BE2C (cell line): ENCODE measurements around the gene SIL1.
"Not testable (repeated sequence)": the region's sequence is repeated elsewhere in the genome, so short reads cannot be mapped to it uniquely, and the experiment has no call there.

Experiments
- DNase-seq: peaks from one replicate; pipeline ENCODE4 v3.0.0-alpha.2; 2020
- H3K27me3 ChIP-seq: fragments of 250-450 bp; sonication (Bioruptor Pico); 2 replicates; pipeline ENCODE4 v1.5.1; 2020; ENCODE audit warnings: mild to moderate bottlenecking
- H3K36me3 ChIP-seq: fragments of 250-450 bp; sonication (Bioruptor Pico); 2 replicates; pipeline ENCODE4 v1.5.1; 2020; ENCODE audit warnings: mild to moderate bottlenecking
- H3K4me1 ChIP-seq: fragments of 250-450 bp; sonication (Bioruptor Pico); 2 replicates; pipeline ENCODE4 v1.5.1; 2020
- H3K4me3 ChIP-seq: 2 replicates; pipeline ENCODE4 v1.5.1; 2011; ENCODE audit warnings: low read depth, low read length
- H3K9me3 ChIP-seq: fragments of 250-450 bp; sonication (Bioruptor Pico); 2 replicates; pipeline ENCODE4 v1.5.1; 2020
- TF ChIP-seq, protein P1 (sequence below): IDR thresholded peaks from 2 replicates; pipeline ENCODE4 v1.5.1; 2012; ENCODE audit warnings: mild to moderate bottlenecking, low read depth, low read length

Gene SIL1

DNA sequence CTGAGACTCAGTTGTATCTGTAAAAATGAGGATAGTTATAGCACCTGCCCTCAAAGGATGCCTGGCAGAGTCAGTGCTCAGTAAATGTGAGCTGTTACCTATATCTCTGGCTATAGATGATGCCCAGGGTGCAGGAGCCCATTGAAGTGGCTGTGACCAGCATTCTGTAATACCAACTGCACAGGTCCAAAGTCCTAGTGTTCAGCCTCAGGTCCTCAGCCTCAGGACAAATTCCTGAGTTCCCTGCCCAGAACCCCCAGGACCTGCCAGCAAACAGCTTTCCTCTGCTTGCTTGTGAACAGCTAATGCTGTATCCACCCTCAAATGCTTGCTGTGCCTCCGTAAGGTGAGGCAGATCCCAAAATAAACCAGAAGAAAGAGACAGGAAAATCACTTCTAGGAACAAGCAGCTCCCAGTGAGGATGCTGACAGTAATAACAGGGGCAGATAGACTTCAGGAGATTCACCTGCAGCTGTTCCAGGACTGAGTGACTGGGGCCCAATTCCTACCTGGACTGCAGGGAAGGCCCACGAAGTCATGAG, 80.8 kb downstream of the SIL1 start:
- TF ChIP-seq, protein P1, sequence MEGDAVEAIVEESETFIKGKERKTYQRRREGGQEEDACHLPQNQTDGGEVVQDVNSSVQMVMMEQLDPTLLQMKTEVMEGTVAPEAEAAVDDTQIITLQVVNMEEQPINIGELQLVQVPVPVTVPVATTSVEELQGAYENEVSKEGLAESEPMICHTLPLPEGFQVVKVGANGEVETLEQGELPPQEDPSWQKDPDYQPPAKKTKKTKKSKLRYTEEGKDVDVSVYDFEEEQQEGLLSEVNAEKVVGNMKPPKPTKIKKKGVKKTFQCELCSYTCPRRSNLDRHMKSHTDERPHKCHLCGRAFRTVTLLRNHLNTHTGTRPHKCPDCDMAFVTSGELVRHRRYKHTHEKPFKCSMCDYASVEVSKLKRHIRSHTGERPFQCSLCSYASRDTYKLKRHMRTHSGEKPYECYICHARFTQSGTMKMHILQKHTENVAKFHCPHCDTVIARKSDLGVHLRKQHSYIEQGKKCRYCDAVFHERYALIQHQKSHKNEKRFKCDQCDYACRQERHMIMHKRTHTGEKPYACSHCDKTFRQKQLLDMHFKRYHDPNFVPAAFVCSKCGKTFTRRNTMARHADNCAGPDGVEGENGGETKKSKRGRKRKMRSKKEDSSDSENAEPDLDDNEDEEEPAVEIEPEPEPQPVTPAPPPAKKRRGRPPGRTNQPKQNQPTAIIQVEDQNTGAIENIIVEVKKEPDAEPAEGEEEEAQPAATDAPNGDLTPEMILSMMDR, result no peak
- peaks cover 13% of the 10 kb centered on the region; the same call in 1 of the 2 replicates for H3K36me3 ChIP-seq

DNA sequence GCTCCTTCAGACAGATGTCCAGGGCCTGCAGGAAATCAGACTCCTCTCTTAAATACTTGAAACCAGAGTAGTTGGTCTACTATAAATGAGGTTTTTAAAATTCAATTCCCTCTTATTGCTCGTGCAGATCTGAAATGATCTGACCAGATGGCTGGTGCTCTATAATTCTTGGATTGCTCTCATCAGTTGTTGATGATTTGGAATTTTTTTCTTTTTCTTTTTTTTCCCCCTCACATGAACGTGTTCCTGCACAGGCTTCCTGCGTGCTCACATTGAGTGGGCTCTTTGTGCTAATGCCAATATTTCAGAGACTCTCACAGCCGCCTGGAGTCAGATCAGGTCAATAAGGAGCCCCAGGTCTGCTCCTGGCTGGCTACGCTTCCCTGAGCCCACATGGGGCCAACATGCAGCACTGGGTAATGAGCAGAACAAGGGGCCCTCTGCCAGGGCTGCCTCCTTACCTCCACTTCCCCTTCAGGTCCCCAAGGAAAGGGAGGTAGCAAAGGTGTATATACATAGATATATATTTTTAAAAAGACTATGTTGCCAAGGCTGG, 82.0 kb downstream of the SIL1 start:
- no peaks in the 10 kb centered on the region for H3K9me3 ChIP-seq
- no peak overlapping the region for H3K4me3 ChIP-seq
- no peaks in the 10 kb centered on the region for H3K4me1 ChIP-seq
- H3K36me3 ChIP-seq, result peaks cover 13% of the 10 kb centered on the region; the same call in 1 of the 2 replicates
- TF ChIP-seq, protein P1, result no peak
- no peak for DNase-seq
- H3K27me3 ChIP-seq, result no peaks in the 10 kb centered on the region

More for the DNA sequence above, 80.8 kb downstream of the SIL1 start:
- Histone ChIP-seq H3K9me3 (no peaks in the 10 kb centered on the region), H3K4me1 (no peaks in the 10 kb centered on the region), H3K27me3 (no peaks in the 10 kb centered on the region), H3K4me3 (no peak overlapping the region)
- no peak for DNase-seq

DNA sequence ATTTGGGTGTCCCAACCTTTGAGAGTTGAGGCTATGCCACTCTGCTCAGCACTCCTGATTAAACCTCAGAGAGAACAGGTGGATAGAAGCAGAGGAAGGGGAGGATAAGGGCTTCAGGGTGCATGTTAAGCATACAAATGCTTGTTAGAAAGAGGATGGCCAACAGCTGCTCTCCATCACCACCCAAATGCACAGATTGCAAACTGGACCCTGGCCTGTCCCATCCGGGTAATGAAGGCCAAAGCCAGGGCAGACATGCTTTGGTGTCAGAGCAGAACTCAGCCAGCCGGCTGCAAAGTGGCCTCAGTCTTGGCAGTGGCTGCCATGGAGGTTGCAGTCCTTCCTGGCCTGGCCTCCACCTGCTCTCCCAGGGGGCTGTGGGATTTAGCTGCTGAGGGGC, 84.3 kb downstream of the SIL1 start:
- Histone ChIP-seq H3K4me3 (no peak overlapping the region), H3K36me3 (no peaks in the 10 kb centered on the region; the same call in 1 of the 2 replicates), H3K27me3 (no peaks in the 10 kb centered on the region), H3K4me1 (no peaks in the 10 kb centered on the region; the same call in 1 of the 2 replicates), H3K9me3 (no peaks in the 10 kb centered on the region)
- DNase-seq, result no peak
- TF ChIP-seq, protein P1, result no peak

DNA sequence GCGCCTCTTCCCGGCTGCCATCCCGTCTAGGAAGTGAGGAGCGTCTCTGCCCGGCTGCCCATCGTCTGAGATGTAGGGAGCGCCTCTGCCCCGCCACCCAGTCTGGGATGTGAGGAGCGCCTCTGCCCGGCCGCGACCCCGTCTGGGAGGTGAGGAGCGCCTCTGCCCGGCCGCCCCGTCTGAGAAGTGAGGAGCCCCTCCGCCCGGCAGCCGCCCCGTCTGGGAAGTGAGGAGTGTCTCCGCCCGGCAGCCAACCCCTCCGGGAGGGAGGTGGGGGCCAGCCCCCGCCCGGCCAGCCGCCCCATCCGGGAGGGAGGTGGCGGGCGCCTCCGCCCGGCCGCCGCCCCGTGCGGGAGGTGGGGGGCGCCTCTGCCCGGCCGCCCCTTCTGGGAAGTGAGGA, 85.8 kb downstream of the SIL1 start:
- not testable (repeated sequence) for H3K9me3 ChIP-seq, H3K4me1 ChIP-seq, DNase-seq, H3K27me3 ChIP-seq, H3K4me3 ChIP-seq, H3K36me3 ChIP-seq

DNA sequence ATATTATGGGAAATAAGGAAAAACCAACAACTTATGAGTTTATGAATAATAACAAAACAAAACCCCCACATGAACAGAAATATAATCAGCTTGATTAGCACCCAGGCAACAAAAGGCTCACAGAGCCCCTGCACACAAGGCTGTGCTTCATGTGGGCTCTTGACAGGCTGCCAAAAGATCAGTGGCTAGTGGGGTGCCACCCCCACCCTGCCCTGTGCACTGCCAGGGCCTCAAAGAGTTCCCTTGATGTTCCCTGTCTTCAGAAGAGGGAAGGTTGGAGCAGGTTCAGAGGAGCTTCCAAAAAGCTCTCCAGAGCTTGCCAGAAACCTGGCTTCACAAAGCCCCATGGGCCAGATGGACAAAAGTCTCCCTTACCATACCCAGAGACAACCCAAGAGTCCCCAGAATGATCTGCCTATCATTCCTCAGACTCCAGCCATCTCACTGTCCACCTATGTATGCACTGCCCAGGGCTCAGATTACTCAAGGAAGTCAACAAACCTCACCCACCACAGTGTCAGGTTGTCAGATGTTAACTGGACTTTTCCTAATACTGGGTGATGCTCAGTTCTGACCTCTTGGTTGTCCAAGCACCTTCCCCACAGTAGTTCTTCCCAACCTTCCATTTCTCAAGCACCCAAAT, 87.5 kb downstream of the SIL1 start:
- no peaks in the 10 kb centered on the region for H3K9me3 ChIP-seq
- DNase-seq, result no peak
- H3K36me3 ChIP-seq, result no peaks in the 10 kb centered on the region
- peaks cover 11% of the 10 kb centered on the region for H3K4me1 ChIP-seq
- TF ChIP-seq, protein P1, result no peak
- no peak overlapping the region for H3K4me3 ChIP-seq
- H3K27me3 ChIP-seq, result no peaks in the 10 kb centered on the region

DNA sequence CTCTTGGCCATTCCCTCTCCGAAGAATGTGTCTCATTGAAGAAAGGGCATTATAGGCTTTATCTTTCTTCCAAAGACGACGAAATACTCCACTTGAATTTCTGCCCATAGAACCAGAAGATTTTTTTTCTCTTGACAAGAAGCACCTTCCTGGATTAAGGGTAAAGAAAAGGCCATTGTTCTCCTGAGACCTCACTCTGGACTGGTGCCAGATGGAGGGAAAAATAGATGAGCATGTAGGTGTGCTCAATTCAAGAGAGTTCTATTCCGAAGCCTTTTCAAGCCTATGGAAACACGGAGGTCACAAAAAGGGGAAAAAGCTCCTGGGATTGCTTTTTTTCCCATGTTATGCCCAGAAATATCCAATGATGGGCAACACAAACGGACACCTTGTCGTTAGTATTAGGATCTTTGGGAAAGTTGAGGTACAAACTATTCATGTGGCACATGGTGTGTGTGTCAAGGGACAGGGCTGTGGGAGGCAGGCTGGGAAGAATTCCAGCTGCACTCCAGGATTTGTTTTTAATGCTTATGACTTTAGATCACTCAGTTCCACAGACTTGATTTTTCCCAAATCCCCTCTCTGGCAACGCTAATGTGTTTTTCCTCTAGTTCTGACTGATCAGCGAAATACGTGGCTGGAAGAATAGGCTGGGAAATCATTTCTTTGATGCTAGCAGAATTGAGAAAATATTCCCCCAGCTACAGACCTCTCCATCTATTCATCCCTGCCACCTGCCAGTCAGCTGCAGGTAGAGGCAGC, 89.9 kb downstream of the SIL1 start:
- DNase-seq, result no peak
- Histone ChIP-seq H3K9me3 (no peaks in the 10 kb centered on the region), H3K36me3 (no peaks in the 10 kb centered on the region; the same call in 1 of the 2 replicates), H3K4me1 (peaks cover 28% of the 10 kb centered on the region), H3K4me3 (no peak overlapping the region), H3K27me3 (no peaks in the 10 kb centered on the region)
- TF ChIP-seq, protein P1, result no peak
